HepG2 (cell line): ENCODE measurements around the gene C11orf54. TPM values are rescaled to one million over a fixed set of nuclear protein-coding genes. Genes with fewer than 3 reads are reported as not detected.
A peak's percentile ranks its signal among the peaks of the same experiment; 100 is the strongest.

Experiments
- ATF7-NPFF ChIP-seq: sonication (generic); formaldehyde crosslinking; IDR thresholded peaks from 2 replicates; pipeline ENCODE4 v1.8.1; 2023; ENCODE audit warnings: mild to moderate bottlenecking, low read depth, missing genetic modification reagents, moderate library complexity
- CAMTA2 ChIP-seq: sonication (generic); formaldehyde crosslinking; IDR thresholded peaks from 2 replicates; pipeline ENCODE4 v1.4.0; 2020; ENCODE audit warnings: mild to moderate bottlenecking, missing genetic modification reagents, borderline replicate concordance
- KDM6A ChIP-seq: IDR thresholded peaks from 2 replicates; pipeline ENCODE4 v1.6.1; 2016; ENCODE audit warnings: low read depth
- RNF2 ChIP-seq: fragments of 450-650 bp; conservative IDR thresholded peaks from 2 replicates; pipeline ENCODE4 v1.6.1; 2016; ENCODE audit warnings: low read depth
- STAT5B ChIP-seq: sonication (generic); formaldehyde crosslinking; IDR thresholded peaks from 2 replicates; pipeline ENCODE4 v1.4.0; 2020; ENCODE audit warnings: missing genetic modification reagents
- ZFP90 ChIP-seq: sonication (generic); formaldehyde crosslinking; IDR thresholded peaks from 2 replicates; pipeline ENCODE4 v1.8.0; 2022; ENCODE audit warnings: missing genetic modification reagents, mild to moderate bottlenecking, inconsistent platforms, borderline replicate concordance
- ZKSCAN1 ChIP-seq: fragments of 150-350 bp; IDR thresholded peaks from 2 replicates; pipeline ENCODE4 v1.6.1; 2014; ENCODE audit warnings: low read length
- polyA plus RNA-seq, 8 experiments: library from polyadenylated mRNA; depleted of rRNA in 3 of 8; stranded (reverse) in 7 of 8; unstranded in 1 of 8; fragments of >200 nt; fragmentation: Illumina TruSeq in 4 of 8; extraction: Trizol in 4 of 8; gene quantifications; 2 replicates each; pipeline versions ENCODE4 v1.2.1 to v1.2.3, GENCODE V29; 2011 to 2016; ENCODE audit warnings: low read depth in 4 of 8, missing spikeins in 1 of 8, mixed read lengths in 1 of 8; ENCODE audit not compliant: insufficient read depth in 1 of 8
- total RNA-seq, 5 experiments: library from RNA; depleted of rRNA; stranded (reverse); fragments of >200 nt; fragmentation: Illumina TruSeq; extraction: Trizol; gene quantifications; 2 replicates each; pipeline ENCODE4 v1.2.3, GENCODE V29; 2016; ENCODE audit warnings: low read depth in 1 of 5
- TF ChIP-seq, protein P1 (sequence below), 2 experiments: IDR thresholded peaks; 2 replicates each; pipeline ENCODE4 v1.6.1; 2011 to 2012; ENCODE audit warnings: low read length in 2 of 2, borderline replicate concordance in 1 of 2, low read depth in 1 of 2, mild to moderate bottlenecking in 1 of 2, moderate library complexity in 1 of 2
- TF ChIP-seq, protein P2 (sequence below): sonication (generic); formaldehyde crosslinking; IDR thresholded peaks from 2 replicates; pipeline ENCODE4 v1.5.0; 2020; ENCODE audit warnings: mild to moderate bottlenecking, missing genetic modification reagents
- TF ChIP-seq, protein P3 (sequence below): sonication (generic); formaldehyde crosslinking; conservative IDR thresholded peaks from 2 replicates; pipeline ENCODE4 v1.4.0; 2020; ENCODE audit warnings: mild to moderate bottlenecking, missing genetic modification reagents, moderate library complexity
- TF ChIP-seq, protein P4 (sequence below): IDR thresholded peaks from 2 replicates; pipeline ENCODE4 v1.6.1; 2016; ENCODE audit warnings: control low read depth
- TF ChIP-seq, protein P5 (sequence below): sonication (generic); formaldehyde crosslinking; IDR thresholded peaks from 2 replicates; pipeline ENCODE4 v1.4.0; 2020; ENCODE audit warnings: low read depth, mild to moderate bottlenecking, missing genetic modification reagents

The C11orf54 gene
- total and polyA plus RNA-seq, 2 of the 13 experiments (the other 11 are each of a cell fraction or from before 2014, with no cell fraction given): 42.7 to 50.1 TPM

DNA sequence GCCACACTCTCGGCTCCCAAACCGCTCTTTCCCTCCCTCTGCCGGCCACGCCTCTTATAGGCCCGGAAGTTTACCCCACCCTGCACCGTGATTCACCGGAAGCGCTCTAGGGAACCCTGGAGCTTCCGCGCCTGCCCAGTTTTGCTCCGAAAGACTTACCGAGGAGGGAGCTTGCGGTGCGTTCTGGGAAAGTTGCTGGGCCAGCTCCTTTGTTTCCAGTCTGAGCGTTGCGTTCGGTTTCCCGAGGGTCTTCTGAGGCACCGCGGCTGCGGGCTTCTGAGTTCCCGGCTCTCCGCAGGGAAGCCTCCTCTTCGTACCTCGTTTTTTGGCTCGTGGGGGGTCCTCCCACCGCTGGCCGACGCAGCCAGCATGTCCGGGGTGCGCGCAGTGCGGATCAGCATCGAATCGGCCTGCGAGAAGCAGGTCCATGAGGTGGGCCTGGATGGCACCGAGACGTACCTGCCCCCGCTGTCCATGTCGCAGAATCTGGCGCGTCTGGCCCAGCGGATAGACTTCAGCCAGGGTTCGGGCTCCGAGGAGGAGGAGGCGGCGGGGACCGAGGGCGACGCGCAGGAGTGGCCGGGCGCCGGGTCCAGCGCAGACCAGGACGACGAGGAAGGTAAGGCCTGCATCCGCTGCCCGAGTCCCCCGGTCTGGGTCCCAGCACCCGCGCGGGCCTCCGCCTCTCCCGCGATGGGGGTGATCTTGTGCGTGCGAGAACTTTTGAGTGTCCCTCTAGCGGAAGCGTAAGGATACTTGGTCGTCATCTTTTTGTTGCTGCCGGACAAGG lies 42.9 kb downstream of the C11orf54 start, which contains the start of gene MED17 (continued):
- TF ChIP-seq, protein P1, sequence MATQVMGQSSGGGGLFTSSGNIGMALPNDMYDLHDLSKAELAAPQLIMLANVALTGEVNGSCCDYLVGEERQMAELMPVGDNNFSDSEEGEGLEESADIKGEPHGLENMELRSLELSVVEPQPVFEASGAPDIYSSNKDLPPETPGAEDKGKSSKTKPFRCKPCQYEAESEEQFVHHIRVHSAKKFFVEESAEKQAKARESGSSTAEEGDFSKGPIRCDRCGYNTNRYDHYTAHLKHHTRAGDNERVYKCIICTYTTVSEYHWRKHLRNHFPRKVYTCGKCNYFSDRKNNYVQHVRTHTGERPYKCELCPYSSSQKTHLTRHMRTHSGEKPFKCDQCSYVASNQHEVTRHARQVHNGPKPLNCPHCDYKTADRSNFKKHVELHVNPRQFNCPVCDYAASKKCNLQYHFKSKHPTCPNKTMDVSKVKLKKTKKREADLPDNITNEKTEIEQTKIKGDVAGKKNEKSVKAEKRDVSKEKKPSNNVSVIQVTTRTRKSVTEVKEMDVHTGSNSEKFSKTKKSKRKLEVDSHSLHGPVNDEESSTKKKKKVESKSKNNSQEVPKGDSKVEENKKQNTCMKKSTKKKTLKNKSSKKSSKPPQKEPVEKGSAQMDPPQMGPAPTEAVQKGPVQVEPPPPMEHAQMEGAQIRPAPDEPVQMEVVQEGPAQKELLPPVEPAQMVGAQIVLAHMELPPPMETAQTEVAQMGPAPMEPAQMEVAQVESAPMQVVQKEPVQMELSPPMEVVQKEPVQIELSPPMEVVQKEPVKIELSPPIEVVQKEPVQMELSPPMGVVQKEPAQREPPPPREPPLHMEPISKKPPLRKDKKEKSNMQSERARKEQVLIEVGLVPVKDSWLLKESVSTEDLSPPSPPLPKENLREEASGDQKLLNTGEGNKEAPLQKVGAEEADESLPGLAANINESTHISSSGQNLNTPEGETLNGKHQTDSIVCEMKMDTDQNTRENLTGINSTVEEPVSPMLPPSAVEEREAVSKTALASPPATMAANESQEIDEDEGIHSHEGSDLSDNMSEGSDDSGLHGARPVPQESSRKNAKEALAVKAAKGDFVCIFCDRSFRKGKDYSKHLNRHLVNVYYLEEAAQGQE (IDR thresholded peaks at IDR 0.05; ENCODE audit: borderline replicate concordance in 1 of 2, low read depth in 1 of 2, low read length in 2 of 2): 0 out of 4 replicates have a peak, but pooled peaks of 1 of the 2 experiments have one; percentile 27
- TF ChIP-seq KDM6A (CRISPR knock-in tag) (no peak), ZKSCAN1 (no peak), CAMTA2 (0 out of 2 replicates have a peak, but pooled peaks have one; percentile 44), ATF7-NPFF (no peak), STAT5B (CRISPR knock-in tag) (no peak), ZFP90 (CRISPR knock-in tag) (no peak), RNF2 (no peak)
- TF ChIP-seq, protein P2, sequence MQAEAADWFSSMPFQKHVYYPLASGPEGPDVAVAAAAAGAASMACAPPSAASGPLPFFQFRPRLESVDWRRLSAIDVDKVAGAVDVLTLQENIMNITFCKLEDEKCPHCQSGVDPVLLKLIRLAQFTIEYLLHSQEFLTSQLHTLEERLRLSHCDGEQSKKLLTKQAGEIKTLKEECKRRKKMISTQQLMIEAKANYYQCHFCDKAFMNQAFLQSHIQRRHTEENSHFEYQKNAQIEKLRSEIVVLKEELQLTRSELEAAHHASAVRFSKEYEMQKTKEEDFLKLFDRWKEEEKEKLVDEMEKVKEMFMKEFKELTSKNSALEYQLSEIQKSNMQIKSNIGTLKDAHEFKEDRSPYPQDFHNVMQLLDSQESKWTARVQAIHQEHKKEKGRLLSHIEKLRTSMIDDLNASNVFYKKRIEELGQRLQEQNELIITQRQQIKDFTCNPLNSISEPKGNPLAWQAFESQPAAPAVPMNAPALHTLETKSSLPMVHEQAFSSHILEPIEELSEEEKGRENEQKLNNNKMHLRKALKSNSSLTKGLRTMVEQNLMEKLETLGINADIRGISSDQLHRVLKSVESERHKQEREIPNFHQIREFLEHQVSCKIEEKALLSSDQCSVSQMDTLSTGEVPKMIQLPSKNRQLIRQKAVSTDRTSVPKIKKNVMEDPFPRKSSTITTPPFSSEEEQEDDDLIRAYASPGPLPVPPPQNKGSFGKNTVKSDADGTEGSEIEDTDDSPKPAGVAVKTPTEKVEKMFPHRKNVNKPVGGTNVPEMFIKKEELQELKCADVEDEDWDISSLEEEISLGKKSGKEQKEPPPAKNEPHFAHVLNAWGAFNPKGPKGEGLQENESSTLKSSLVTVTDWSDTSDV: peak; percentile 62; the same call in 1 of the 2 replicates
- TF ChIP-seq, protein P3, sequence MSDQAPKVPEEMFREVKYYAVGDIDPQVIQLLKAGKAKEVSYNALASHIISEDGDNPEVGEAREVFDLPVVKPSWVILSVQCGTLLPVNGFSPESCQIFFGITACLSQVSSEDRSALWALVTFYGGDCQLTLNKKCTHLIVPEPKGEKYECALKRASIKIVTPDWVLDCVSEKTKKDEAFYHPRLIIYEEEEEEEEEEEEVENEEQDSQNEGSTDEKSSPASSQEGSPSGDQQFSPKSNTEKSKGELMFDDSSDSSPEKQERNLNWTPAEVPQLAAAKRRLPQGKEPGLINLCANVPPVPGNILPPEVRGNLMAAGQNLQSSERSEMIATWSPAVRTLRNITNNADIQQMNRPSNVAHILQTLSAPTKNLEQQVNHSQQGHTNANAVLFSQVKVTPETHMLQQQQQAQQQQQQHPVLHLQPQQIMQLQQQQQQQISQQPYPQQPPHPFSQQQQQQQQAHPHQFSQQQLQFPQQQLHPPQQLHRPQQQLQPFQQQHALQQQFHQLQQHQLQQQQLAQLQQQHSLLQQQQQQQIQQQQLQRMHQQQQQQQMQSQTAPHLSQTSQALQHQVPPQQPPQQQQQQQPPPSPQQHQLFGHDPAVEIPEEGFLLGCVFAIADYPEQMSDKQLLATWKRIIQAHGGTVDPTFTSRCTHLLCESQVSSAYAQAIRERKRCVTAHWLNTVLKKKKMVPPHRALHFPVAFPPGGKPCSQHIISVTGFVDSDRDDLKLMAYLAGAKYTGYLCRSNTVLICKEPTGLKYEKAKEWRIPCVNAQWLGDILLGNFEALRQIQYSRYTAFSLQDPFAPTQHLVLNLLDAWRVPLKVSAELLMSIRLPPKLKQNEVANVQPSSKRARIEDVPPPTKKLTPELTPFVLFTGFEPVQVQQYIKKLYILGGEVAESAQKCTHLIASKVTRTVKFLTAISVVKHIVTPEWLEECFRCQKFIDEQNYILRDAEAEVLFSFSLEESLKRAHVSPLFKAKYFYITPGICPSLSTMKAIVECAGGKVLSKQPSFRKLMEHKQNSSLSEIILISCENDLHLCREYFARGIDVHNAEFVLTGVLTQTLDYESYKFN (CRISPR knock-in tag): no peak; the same call in 1 of the 2 replicates
- TF ChIP-seq, protein P4, sequence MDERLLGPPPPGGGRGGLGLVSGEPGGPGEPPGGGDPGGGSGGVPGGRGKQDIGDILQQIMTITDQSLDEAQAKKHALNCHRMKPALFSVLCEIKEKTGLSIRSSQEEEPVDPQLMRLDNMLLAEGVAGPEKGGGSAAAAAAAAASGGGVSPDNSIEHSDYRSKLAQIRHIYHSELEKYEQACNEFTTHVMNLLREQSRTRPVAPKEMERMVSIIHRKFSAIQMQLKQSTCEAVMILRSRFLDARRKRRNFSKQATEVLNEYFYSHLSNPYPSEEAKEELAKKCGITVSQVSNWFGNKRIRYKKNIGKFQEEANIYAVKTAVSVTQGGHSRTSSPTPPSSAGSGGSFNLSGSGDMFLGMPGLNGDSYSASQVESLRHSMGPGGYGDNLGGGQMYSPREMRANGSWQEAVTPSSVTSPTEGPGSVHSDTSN (CRISPR knock-in tag): no peak
- TF ChIP-seq, protein P5, sequence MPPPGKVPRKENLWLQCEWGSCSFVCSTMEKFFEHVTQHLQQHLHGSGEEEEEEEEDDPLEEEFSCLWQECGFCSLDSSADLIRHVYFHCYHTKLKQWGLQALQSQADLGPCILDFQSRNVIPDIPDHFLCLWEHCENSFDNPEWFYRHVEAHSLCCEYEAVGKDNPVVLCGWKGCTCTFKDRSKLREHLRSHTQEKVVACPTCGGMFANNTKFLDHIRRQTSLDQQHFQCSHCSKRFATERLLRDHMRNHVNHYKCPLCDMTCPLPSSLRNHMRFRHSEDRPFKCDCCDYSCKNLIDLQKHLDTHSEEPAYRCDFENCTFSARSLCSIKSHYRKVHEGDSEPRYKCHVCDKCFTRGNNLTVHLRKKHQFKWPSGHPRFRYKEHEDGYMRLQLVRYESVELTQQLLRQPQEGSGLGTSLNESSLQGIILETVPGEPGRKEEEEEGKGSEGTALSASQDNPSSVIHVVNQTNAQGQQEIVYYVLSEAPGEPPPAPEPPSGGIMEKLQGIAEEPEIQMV: no peak; the same call in 1 of the 2 replicates
